Upper lobe of left lung (tissue), 4 donors: ENCODE data around the gene PCDHGB7.

ENCODE experiments used
- CTCF ChIP-seq, 6 experiments: fragments of 450-650 bp in 4 of 6; fragments of 200-600 bp in 2 of 6; sonication (generic) in 2 of 6; IDR thresholded peaks; one replicate each; pipeline ENCODE4 v1.5.1; 2016 to 2019; ENCODE audit warnings: antibody characterized with exemption in 6 of 6
- EP300 ChIP-seq, 4 donors: sonication (generic); formaldehyde crosslinking; IDR thresholded peaks; one replicate each; pipeline ENCODE4 v1.5.1; 2017; ENCODE audit warnings: antibody characterized with exemption in 4 of 4, control low read depth in 2 of 4
- POLR2AphosphoS5 ChIP-seq, 2 donors: sonication (generic); formaldehyde crosslinking; IDR thresholded peaks; one replicate each; pipeline ENCODE4 v1.5.1; 2017; ENCODE audit warnings: antibody characterized with exemption in 2 of 2

DNA sequence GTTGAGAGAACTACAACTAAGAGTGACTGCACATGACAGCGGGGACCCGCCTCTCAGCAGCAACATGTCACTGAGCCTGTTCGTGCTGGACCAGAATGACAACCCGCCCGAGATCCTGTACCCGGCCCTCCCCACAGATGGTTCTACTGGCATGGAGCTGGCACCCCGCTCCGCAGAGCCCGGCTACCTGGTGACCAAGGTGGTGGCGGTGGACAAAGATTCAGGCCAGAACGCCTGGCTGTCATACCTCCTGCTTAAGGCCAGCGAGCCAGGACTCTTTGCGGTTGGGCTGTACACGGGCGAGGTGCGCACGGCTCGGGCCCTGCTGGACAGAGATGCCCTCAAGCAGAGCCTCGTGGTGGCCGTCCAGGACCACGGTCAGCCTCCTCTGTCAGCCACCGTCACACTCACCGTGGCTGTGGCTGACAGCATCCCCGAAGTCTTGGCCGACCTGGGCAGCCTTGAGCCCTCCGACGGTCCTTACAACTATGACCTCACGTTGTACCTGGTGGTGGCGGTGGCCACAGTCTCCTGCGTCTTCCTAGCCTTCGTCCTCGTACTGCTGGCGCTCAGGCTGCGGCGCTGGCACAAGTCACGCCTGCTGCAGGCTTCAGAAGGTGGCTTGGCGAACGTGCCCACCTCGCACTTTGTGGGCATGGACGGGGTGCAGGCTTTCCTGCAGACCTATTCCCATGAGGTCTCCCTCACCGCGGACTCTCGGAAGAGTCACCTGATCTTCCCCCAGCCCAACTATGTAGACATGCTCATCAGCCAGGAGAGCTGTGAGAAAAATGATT, 32.8 kb upstream of the PCDHGB7 start:
- TF ChIP-seq CTCF (IDR thresholded peaks at IDR 0.05), result no peak
- TF ChIP-seq POLR2AphosphoS5 (IDR thresholded peaks at IDR 0.05), result no peak
- no peak for TF ChIP-seq EP300 (IDR thresholded peaks at IDR 0.05)
